ENCODE data around the gene ECE1.

DNA sequence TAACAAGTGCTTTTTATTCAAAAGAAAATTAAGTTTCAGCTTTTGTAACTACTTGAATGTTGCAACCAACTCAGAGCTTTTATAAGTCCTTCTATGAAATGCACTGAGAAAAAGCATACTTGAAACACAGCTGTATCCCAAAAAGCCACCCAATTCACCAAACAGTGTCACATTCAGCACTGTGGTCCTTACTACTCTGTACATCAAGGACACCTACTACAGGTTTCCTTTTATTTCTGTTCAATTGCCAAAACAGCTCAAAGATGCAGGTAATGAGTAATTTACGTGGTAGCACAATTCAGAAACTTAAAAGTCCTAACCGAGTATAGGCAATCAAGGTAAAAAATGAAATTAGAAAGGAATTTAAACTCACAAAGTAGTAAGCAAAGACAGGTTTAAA, 116.0 kb downstream of the ECE1 start:
- TF ChIP-seq, protein P1, sequence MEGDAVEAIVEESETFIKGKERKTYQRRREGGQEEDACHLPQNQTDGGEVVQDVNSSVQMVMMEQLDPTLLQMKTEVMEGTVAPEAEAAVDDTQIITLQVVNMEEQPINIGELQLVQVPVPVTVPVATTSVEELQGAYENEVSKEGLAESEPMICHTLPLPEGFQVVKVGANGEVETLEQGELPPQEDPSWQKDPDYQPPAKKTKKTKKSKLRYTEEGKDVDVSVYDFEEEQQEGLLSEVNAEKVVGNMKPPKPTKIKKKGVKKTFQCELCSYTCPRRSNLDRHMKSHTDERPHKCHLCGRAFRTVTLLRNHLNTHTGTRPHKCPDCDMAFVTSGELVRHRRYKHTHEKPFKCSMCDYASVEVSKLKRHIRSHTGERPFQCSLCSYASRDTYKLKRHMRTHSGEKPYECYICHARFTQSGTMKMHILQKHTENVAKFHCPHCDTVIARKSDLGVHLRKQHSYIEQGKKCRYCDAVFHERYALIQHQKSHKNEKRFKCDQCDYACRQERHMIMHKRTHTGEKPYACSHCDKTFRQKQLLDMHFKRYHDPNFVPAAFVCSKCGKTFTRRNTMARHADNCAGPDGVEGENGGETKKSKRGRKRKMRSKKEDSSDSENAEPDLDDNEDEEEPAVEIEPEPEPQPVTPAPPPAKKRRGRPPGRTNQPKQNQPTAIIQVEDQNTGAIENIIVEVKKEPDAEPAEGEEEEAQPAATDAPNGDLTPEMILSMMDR (IDR thresholded peaks at IDR 0.05) = no peak
- no peak for TF ChIP-seq POLR2A (IDR thresholded peaks at IDR 0.05)
